GM10266 (cell line): ENCODE measurements around the gene AFTPH.

ENCODE experiments used
- DNase-seq: peaks from one replicate; pipeline ENCODE4 v3.0.0; 2012; ENCODE audit errors: extremely low spot score
- CTCF ChIP-seq: IDR thresholded peaks from 2 replicates; pipeline ENCODE4 v1.5.1; 2012; ENCODE audit warnings: mild to moderate bottlenecking, low read depth; ENCODE audit not compliant: control insufficient read depth, insufficient read depth; ENCODE audit errors: missing control alignments

AFTPH gene

GRCh38 chr2:64532030-64532429 is 7.9 kb downstream of the AFTPH start:
- no peak for DNase-seq
- no peak for TF ChIP-seq CTCF

- no peak for TF ChIP-seq CTCF
- DNase-seq: no peak
Observed at GRCh38 chr2:64533882-64534281, 9.8 kb downstream of the AFTPH start.

GRCh38 chr2:64534363-64534762 is 10.2 kb downstream of the AFTPH start:
- no peak for DNase-seq
- TF ChIP-seq CTCF: no peak

- TF ChIP-seq CTCF: no peak
- DNase-seq: no peak
Observed at GRCh38 chr2:64535024-64535423, 10.9 kb downstream of the AFTPH start.

- no peak for TF ChIP-seq CTCF
- DNase-seq: no peak
Observed at GRCh38 chr2:64537991-64538390, 13.9 kb downstream of the AFTPH start.

GRCh38 chr2:64538764-64539433 is 14.8 kb downstream of the AFTPH start:
- no peak for TF ChIP-seq CTCF
- DNase-seq: peak; percentile 35

GRCh38 chr2:64540615-64541014 is 16.5 kb downstream of the AFTPH start:
- no peak for TF ChIP-seq CTCF
- DNase-seq: no peak
